OCI-LY1 (cell line): Measurements from ENCODE around the gene BUD23.
"Not testable (repeated sequence)": the region's sequence is repeated elsewhere in the genome, so short reads cannot be mapped to it uniquely, and the experiment has no call there.

ENCODE experiments used
- H2AFZ ChIP-seq: fragments of 200-600 bp; sonication (generic), shearing (Covaris generic); 2 replicates; pipeline ENCODE4 v1.6.0; 2014; ENCODE audit warnings: antibody characterized with exemption, mild to moderate bottlenecking, low read length
- H3F3A ChIP-seq: fragments of 200-600 bp; sonication (generic), shearing (Covaris generic); 2 replicates; pipeline ENCODE4 v1.6.0; 2014; ENCODE audit warnings: mild to moderate bottlenecking, antibody characterized with exemption, low read length, moderate library complexity; ENCODE audit not compliant: insufficient read depth
- H3K27ac ChIP-seq: fragments of 200-600 bp; sonication (generic); 2 replicates; pipeline ENCODE4 v1.5.1; 2014; ENCODE audit warnings: low read length, mixed run types, mild to moderate bottlenecking, low read depth; ENCODE audit not compliant: poor library complexity, severe bottlenecking
- H3K27me3 ChIP-seq: fragments of 200-600 bp; sonication (generic); 2 replicates; pipeline ENCODE4 v1.6.0; 2014; ENCODE audit warnings: antibody characterized with exemption, mild to moderate bottlenecking, low read length, moderate library complexity; ENCODE audit not compliant: insufficient read depth
- H3K36me3 ChIP-seq: fragments of 200-600 bp; sonication (generic); 2 replicates; pipeline ENCODE4 v1.6.1; 2014; ENCODE audit warnings: mild to moderate bottlenecking, antibody characterized with exemption, low read length, moderate library complexity, mixed read lengths; ENCODE audit not compliant: insufficient read depth
- H3K4me1 ChIP-seq: fragments of 200-600 bp; sonication (generic); 2 replicates; pipeline ENCODE4 v1.5.1; 2014; ENCODE audit warnings: mild to moderate bottlenecking, low read length, moderate library complexity; ENCODE audit not compliant: insufficient read depth, severe bottlenecking
- H3K4me2 ChIP-seq: fragments of 200-600 bp; sonication (generic), shearing (Covaris generic); 2 replicates; pipeline ENCODE4 v1.6.1; 2014; ENCODE audit warnings: low read length
- H3K4me3 ChIP-seq: fragments of 200-600 bp; sonication (generic); 2 replicates; pipeline ENCODE4 v1.5.1; 2014; ENCODE audit warnings: low read length, low read depth, mild to moderate bottlenecking, mixed read lengths; ENCODE audit not compliant: poor library complexity, severe bottlenecking
- H3K79me2 ChIP-seq: fragments of 200-600 bp; shearing (Covaris generic); 2 replicates; pipeline ENCODE4 v1.6.1; 2016; ENCODE audit warnings: mixed run types, low read length, mixed read lengths; ENCODE audit not compliant: insufficient read depth
- H3K9ac ChIP-seq: fragments of 200-600 bp; sonication (generic), shearing (Covaris generic); 2 replicates; pipeline ENCODE4 v1.6.1; 2014; ENCODE audit warnings: mild to moderate bottlenecking, low read length, mixed read lengths
- H3K9me2 ChIP-seq: fragments of 200-600 bp; sonication (generic), shearing (Covaris generic); 2 replicates; pipeline ENCODE4 v1.6.1; 2014; ENCODE audit warnings: low read depth, mild to moderate bottlenecking, low read length, mixed read lengths
- H3K9me3 ChIP-seq: fragments of 200-600 bp; shearing (Covaris generic); 2 replicates; pipeline ENCODE4 v1.6.1; 2014; ENCODE audit warnings: low read length, mixed read lengths
- H4K20me1 ChIP-seq: fragments of 200-600 bp; sonication (generic), shearing (Covaris generic); 2 replicates; pipeline ENCODE4 v1.6.0; 2016; ENCODE audit warnings: mild to moderate bottlenecking, low read length; ENCODE audit not compliant: insufficient read depth
- EZH2 ChIP-seq: fragments of 200-600 bp; sonication (generic), shearing (Covaris generic); IDR thresholded peaks from 2 replicates; pipeline ENCODE4 v1.8.0; 2017; ENCODE audit warnings: borderline replicate concordance, mixed run types, mild to moderate bottlenecking, antibody characterized with exemption, low read length, moderate library complexity, mixed read lengths
- TF ChIP-seq, protein P1 (sequence below): fragments of 200-600 bp; sonication (generic), shearing (Covaris generic); IDR thresholded peaks from 2 replicates; pipeline ENCODE4 v1.5.1; 2017; ENCODE audit warnings: mild to moderate bottlenecking, antibody characterized with exemption, low read length, moderate library complexity, mixed read lengths

The BUD23 gene

DNA sequence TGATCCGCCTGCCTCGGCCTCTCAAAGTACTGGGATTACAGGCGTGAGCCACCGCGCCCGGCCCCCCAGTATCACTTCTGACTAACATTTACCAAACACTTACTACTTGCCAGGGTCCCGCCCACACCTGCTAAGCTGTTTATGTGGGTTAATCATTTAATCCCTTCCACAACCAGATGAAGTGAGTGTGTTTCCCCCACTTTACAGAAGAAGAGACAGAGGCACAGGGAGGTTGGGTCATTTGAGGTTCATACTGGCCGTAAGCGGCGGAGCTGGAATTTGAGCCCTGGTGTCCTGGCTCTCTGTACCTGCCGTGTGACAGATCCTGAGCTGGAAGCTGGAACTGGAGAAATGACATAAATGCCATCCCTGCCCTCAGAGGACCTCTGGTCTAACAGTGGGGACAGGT lies 30.9 kb upstream of the BUD23 start:
- Histone ChIP-seq H3K4me2 (no peak overlapping the region), H3K36me3 (no peaks in the 10 kb centered on the region; the same call in 1 of the 2 replicates), H3K27me3 (peaks cover 6% of the 10 kb centered on the region), H3K27ac (no peak overlapping the region), H3K79me2 (no peaks in the 10 kb centered on the region), H3F3A (no peaks in the 10 kb centered on the region), H3K4me3 (no peak overlapping the region), H2AFZ (no peak overlapping the region), H3K9me3 (no peaks in the 10 kb centered on the region), H3K9ac (no peak overlapping the region), H4K20me1 (no peaks in the 10 kb centered on the region), H3K9me2 (no peaks in the 10 kb centered on the region), H3K4me1 (peaks cover 5% of the 10 kb centered on the region)
- TF ChIP-seq, protein P1, sequence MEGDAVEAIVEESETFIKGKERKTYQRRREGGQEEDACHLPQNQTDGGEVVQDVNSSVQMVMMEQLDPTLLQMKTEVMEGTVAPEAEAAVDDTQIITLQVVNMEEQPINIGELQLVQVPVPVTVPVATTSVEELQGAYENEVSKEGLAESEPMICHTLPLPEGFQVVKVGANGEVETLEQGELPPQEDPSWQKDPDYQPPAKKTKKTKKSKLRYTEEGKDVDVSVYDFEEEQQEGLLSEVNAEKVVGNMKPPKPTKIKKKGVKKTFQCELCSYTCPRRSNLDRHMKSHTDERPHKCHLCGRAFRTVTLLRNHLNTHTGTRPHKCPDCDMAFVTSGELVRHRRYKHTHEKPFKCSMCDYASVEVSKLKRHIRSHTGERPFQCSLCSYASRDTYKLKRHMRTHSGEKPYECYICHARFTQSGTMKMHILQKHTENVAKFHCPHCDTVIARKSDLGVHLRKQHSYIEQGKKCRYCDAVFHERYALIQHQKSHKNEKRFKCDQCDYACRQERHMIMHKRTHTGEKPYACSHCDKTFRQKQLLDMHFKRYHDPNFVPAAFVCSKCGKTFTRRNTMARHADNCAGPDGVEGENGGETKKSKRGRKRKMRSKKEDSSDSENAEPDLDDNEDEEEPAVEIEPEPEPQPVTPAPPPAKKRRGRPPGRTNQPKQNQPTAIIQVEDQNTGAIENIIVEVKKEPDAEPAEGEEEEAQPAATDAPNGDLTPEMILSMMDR: no peak
- no peak for TF ChIP-seq EZH2

DNA sequence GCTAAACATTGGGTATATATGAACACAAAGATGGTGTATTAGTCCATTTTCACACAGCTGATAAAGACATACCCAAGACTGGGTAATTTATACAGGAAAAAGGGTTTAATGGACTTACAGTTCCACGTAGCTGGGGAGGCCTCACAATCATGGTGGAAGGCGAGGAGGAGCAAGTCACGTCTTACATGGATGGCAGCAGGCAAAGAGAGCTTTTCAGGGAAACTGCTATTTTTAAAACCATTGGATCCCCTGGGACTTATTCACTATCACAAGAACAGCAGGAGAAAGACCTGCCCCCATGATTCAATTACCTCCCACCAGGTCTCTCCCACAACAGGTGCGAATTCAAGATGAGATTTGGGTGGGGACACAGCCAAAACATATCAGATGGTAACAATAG lies 28.1 kb upstream of the BUD23 start:
- H3K4me3 ChIP-seq, H3K27ac ChIP-seq, H2AFZ ChIP-seq, H3K9me2 ChIP-seq, H3K9ac ChIP-seq, H3K9me3 ChIP-seq, H3K36me3 ChIP-seq, H3K4me1 ChIP-seq, H4K20me1 ChIP-seq, H3F3A ChIP-seq, H3K79me2 ChIP-seq, H3K27me3 ChIP-seq, H3K4me2 ChIP-seq: not testable (repeated sequence)

DNA sequence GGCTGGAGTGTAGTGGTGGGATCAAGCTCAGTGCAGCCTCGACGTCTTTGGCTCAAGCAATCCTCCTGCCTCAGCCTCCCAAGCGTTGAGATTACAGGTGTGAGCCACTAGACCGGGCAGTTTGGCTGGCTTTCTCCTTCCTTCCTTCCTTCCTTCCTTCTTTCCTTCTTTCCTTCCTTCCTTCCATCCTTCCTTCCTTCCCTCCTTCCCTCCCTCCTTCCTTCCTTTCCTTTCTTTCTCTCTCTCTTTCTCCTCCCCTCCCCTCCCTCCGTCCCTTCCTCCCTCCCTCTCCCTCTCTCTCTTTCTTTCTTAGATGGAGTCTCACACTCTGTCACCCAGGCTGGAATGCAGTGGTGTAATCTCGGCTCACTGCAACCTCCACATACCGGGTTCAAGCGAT lies 23.4 kb upstream of the BUD23 start:
- Histone ChIP-seq H3K4me1 (no peaks in the 10 kb centered on the region), H3K4me2 (no peak overlapping the region), H3K9me2 (no peaks in the 10 kb centered on the region), H3K9me3 (peaks cover 7% of the 10 kb centered on the region), H3K27me3 (peaks cover 14% of the 10 kb centered on the region), H2AFZ (no peak overlapping the region), H3F3A (no peaks in the 10 kb centered on the region), H3K9ac (no peak overlapping the region), H3K4me3 (no peak overlapping the region), H3K27ac (no peak overlapping the region), H3K79me2 (no peaks in the 10 kb centered on the region), H4K20me1 (no peaks in the 10 kb centered on the region), H3K36me3 (no peaks in the 10 kb centered on the region; the same call in 1 of the 2 replicates)
- TF ChIP-seq EZH2: no peak
- TF ChIP-seq, protein P1: no peak

DNA sequence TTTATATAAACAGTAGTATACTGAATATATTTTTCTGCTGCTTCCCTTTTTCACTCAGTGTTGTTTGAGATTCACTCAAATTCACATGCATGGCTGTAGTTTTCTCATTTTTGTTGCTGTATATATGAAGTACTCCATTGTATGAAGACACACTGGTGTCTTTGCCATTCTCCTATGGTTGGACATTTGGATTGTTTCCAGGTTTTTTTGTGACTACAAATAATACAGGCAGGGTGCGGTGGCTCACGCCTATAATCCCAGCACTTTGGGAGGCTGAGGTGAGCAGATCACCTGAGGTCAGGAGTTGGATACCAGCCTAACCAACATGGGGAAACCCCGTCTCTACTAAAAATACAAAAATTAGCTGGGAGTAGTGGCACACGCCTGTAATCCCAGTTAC lies 22.8 kb upstream of the BUD23 start:
- not testable (repeated sequence) for H3K79me2 ChIP-seq, H3K9me3 ChIP-seq, H3K4me2 ChIP-seq, H3K36me3 ChIP-seq, H3K9me2 ChIP-seq, H3K4me3 ChIP-seq, H2AFZ ChIP-seq, H3K27ac ChIP-seq, H3F3A ChIP-seq, H3K4me1 ChIP-seq, H4K20me1 ChIP-seq, H3K27me3 ChIP-seq, H3K9ac ChIP-seq
